ENCODE results near the gene RHOF.

DNA sequence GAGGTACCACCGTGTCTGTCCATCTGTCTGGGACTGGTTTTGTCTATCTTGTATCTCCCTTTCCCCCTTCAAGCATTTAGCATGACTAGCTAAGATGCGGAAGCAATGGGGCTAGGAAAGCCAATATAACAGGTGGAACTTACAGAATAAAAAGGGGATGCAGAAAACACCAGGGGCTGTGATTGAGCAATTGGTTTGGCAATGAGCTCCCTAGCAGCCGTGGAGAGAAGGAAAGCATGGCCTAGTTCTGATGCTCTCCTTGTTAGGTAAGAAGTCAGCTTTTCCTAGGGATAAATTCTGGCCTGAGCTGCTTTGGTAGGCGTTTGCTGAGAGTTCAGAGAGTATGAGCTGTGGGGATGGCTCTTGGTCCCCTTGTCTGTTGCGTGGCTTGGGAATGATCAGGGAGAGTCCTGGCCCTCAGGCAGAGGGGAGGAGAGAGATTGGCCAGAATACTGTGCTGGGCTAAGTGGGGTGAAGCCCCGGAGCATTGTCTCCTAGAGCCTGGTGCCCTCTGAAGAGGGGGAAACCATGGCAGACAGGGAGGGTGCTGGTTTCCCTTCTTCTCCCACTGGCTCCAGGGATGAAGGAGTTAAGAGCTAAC, 17.4 kb upstream of the RHOF start:
- TF ChIP-seq, protein P1, sequence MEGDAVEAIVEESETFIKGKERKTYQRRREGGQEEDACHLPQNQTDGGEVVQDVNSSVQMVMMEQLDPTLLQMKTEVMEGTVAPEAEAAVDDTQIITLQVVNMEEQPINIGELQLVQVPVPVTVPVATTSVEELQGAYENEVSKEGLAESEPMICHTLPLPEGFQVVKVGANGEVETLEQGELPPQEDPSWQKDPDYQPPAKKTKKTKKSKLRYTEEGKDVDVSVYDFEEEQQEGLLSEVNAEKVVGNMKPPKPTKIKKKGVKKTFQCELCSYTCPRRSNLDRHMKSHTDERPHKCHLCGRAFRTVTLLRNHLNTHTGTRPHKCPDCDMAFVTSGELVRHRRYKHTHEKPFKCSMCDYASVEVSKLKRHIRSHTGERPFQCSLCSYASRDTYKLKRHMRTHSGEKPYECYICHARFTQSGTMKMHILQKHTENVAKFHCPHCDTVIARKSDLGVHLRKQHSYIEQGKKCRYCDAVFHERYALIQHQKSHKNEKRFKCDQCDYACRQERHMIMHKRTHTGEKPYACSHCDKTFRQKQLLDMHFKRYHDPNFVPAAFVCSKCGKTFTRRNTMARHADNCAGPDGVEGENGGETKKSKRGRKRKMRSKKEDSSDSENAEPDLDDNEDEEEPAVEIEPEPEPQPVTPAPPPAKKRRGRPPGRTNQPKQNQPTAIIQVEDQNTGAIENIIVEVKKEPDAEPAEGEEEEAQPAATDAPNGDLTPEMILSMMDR (IDR thresholded peaks at IDR 0.05): no peak
- TF ChIP-seq POLR2A (IDR thresholded peaks at IDR 0.05) (no peak), EP300 (IDR thresholded peaks at IDR 0.05) (no peak)

Measured in tibial nerve (tissue), 4 donors.